Measurements from ENCODE around the gene PRDM12. TPM values are rescaled to one million over a fixed set of nuclear protein-coding genes. Genes with fewer than 3 reads are reported as not detected.

PRDM12 gene
- total and polyA plus RNA-seq, 2 donors (not counting 1 experiment from before 2014, with no cell fraction given) = not detected

GRCh38 chr9:130624154-130624553, 40.2 kb upstream of the PRDM12 start:
- Histone ChIP-seq H3K36me3 (ENCODE audit: control insufficient read depth, insufficient read depth, low read length) (peaks cover 18% of the 10 kb centered on the region), H3K4me3 (replicated peaks in 1 of 4; ENCODE audit: control extremely low read depth in 1 of 4, insufficient read depth in 1 of 4, low read depth in 3 of 4, low read length in 4 of 4) (no peak overlapping the region)
- TF ChIP-seq EZH2 (IDR thresholded peaks at IDR 0.05; ENCODE audit: low read length, missing control alignments) = no peak
- TF ChIP-seq CTCF (conservative IDR thresholded peaks at IDR 0.05 in 1 of 2, IDR thresholded peaks at IDR 0.05 in 1 of 2; ENCODE audit: low read depth in 1 of 2, low read length in 2 of 2) = no peak

GRCh38 chr9:130626249-130626996, 38.0 kb upstream of the PRDM12 start:
- peaks cover 19% of the 10 kb centered on the region for H3K36me3 ChIP-seq (ENCODE audit: control insufficient read depth, insufficient read depth, low read length)
- H3K9me3 ChIP-seq (ENCODE audit: control insufficient read depth, insufficient read depth, low read depth, low read length) = no peaks in the 10 kb centered on the region

More at GRCh38 chr9:130624154-130624553, 40.2 kb upstream of the PRDM12 start:
- H3K9me3 ChIP-seq (ENCODE audit: control insufficient read depth, insufficient read depth, low read depth, low read length) = no peaks in the 10 kb centered on the region
- no peaks in the 10 kb centered on the region for H3K4me1 ChIP-seq (ENCODE audit: control insufficient read depth, extremely low read depth, insufficient read depth, low read length)
- H4K20me1 ChIP-seq (ENCODE audit: control insufficient read depth, extremely low read depth, insufficient read depth, low read length) = no peaks in the 10 kb centered on the region
- H3K4me2 ChIP-seq (ENCODE audit: extremely low read depth, insufficient read depth, low read length) = no peak overlapping the region
- H3K27me3 ChIP-seq (ENCODE audit: control insufficient read depth, insufficient read depth, low read length) = no peaks in the 10 kb centered on the region
- H3K27ac ChIP-seq (ENCODE audit: insufficient read depth, low read length) = no peak overlapping the region
- no peak overlapping the region for H2AFZ ChIP-seq (ENCODE audit: low read length)
- no peaks in the 10 kb centered on the region for H3K79me2 ChIP-seq (ENCODE audit: control insufficient read depth, insufficient read depth, low read length)
- H3K9ac ChIP-seq (ENCODE audit: insufficient read depth, low read length) = no peak overlapping the region
- DNase-seq (ENCODE audit: low read depth in 2 of 2) = no peak

GRCh38 chr9:130627051-130627450, 37.3 kb upstream of the PRDM12 start:
- Histone ChIP-seq H2AFZ (ENCODE audit: low read length) (no peak overlapping the region), H3K4me1 (ENCODE audit: control insufficient read depth, extremely low read depth, insufficient read depth, low read length) (no peaks in the 10 kb centered on the region), H3K27ac (ENCODE audit: insufficient read depth, low read length) (no peak overlapping the region), H3K79me2 (ENCODE audit: control insufficient read depth, insufficient read depth, low read length) (no peaks in the 10 kb centered on the region), H4K20me1 (ENCODE audit: control insufficient read depth, extremely low read depth, insufficient read depth, low read length) (no peaks in the 10 kb centered on the region), H3K9me3 (ENCODE audit: control insufficient read depth, insufficient read depth, low read depth, low read length) (no peaks in the 10 kb centered on the region), H3K36me3 (ENCODE audit: control insufficient read depth, insufficient read depth, low read length) (peaks cover 21% of the 10 kb centered on the region), H3K4me2 (ENCODE audit: extremely low read depth, insufficient read depth, low read length) (no peak overlapping the region), H3K27me3 (ENCODE audit: control insufficient read depth, insufficient read depth, low read length) (no peaks in the 10 kb centered on the region), H3K4me3 (replicated peaks in 1 of 4; ENCODE audit: control extremely low read depth in 1 of 4, insufficient read depth in 1 of 4, low read depth in 3 of 4, low read length in 4 of 4) (no peak overlapping the region), H3K9ac (ENCODE audit: insufficient read depth, low read length) (no peak overlapping the region)
- TF ChIP-seq CTCF (conservative IDR thresholded peaks at IDR 0.05 in 1 of 2, IDR thresholded peaks at IDR 0.05 in 1 of 2; ENCODE audit: low read depth in 1 of 2, low read length in 2 of 2) (no peak), EZH2 (IDR thresholded peaks at IDR 0.05; ENCODE audit: low read length, missing control alignments) (no peak)
- DNase-seq (ENCODE audit: low read depth in 2 of 2) = no peak

More at GRCh38 chr9:130626249-130626996, 38.0 kb upstream of the PRDM12 start:
- H3K9ac ChIP-seq (ENCODE audit: insufficient read depth, low read length) = no peak overlapping the region
- no peak for DNase-seq (ENCODE audit: low read depth in 2 of 2)
- no peaks in the 10 kb centered on the region for H3K27me3 ChIP-seq (ENCODE audit: control insufficient read depth, insufficient read depth, low read length)
- H3K79me2 ChIP-seq (ENCODE audit: control insufficient read depth, insufficient read depth, low read length) = no peaks in the 10 kb centered on the region
- H3K27ac ChIP-seq (ENCODE audit: insufficient read depth, low read length) = no peak overlapping the region
- no peak overlapping the region for H2AFZ ChIP-seq (ENCODE audit: low read length)
- H3K4me2 ChIP-seq (ENCODE audit: extremely low read depth, insufficient read depth, low read length) = no peak overlapping the region
- TF ChIP-seq EZH2 (IDR thresholded peaks at IDR 0.05; ENCODE audit: low read length, missing control alignments) = no peak
- peak in 1 of 2 donors; percentile 21 for TF ChIP-seq CTCF (conservative IDR thresholded peaks at IDR 0.05 in 1 of 2, IDR thresholded peaks at IDR 0.05 in 1 of 2; ENCODE audit: low read depth in 1 of 2, low read length in 2 of 2)
- H3K4me1 ChIP-seq (ENCODE audit: control insufficient read depth, extremely low read depth, insufficient read depth, low read length) = no peaks in the 10 kb centered on the region
- no peak overlapping the region for H3K4me3 ChIP-seq (replicated peaks in 1 of 4; ENCODE audit: control extremely low read depth in 1 of 4, insufficient read depth in 1 of 4, low read depth in 3 of 4, low read length in 4 of 4)
- H4K20me1 ChIP-seq (ENCODE audit: control insufficient read depth, extremely low read depth, insufficient read depth, low read length) = no peaks in the 10 kb centered on the region
